ENCODE measurements around the gene SESN3. TPM values are rescaled to one million over a fixed set of nuclear protein-coding genes. Genes with fewer than 3 reads are reported as not detected.

SESN3 gene
- total RNA-seq, 1 experiment from 2014 or later: 1.4 TPM

- H3K27ac ChIP-seq (ENCODE audit: low read length): no peak overlapping the region
- POLR2A ChIA-PET: no interaction called here
- H3K4me3 ChIP-seq (ENCODE audit: low read depth in 2 of 2, low read length in 2 of 2): no peak overlapping the region
- no peaks in the 10 kb centered on the region for H3K27me3 ChIP-seq (ENCODE audit: control insufficient read depth, insufficient read depth, low read length)
- H3K4me1 ChIP-seq (ENCODE audit: control insufficient read depth, insufficient read depth, low read length): no peaks in the 10 kb centered on the region
- H3K9me3 ChIP-seq (ENCODE audit: control insufficient read depth, insufficient read depth, low read depth, low read length): no peaks in the 10 kb centered on the region
- CTCF ChIA-PET: interaction anchor here (1.2 kb wide), 1 partner anchor 9 kb away, joined by 3 read pairs; no protein-coding TSS in a partner anchor
- no peak for DNase-seq (ENCODE audit: low read depth, low spot score)
- intact Hi-C loops (cut with micrococcal nuclease; ENCODE audit: unreplicated experiment): no loop called here
- no peak for ATAC-seq
- H3K36me3 ChIP-seq (ENCODE audit: control insufficient read depth, insufficient read depth, low read length): no peaks in the 10 kb centered on the region
- in situ Hi-C loops (cut with HindIII; ENCODE audit: low pct_unique_long_range_greater_than_20kb, low sequenced_read_pairs): no loop called here
- TF ChIP-seq SIN3A (IDR thresholded peaks at IDR 0.05; ENCODE audit: borderline replicate concordance, insufficient read depth, low read depth, low read length) (no peak), CTCF (IDR thresholded peaks at IDR 0.05) (no peak)
- BruUV-seq (replicated peaks): no TSS peak
Observed at GRCh38 chr11:95161248-95161647, 69.8 kb downstream of the SESN3 start.

GRCh38 chr11:95157824-95158223 lies 73.2 kb downstream of the SESN3 start:
- intact Hi-C loops (cut with micrococcal nuclease; ENCODE audit: unreplicated experiment): loop anchor here (5.0 to 10.0 kb wide), 2 partner anchors 183 to 1269 kb away; partner anchors contain the start of genes CWC15 and KDM4D
- no peak for TF ChIP-seq TCF7L2 (IDR thresholded peaks at IDR 0.05; ENCODE audit: low read depth, low read length)
- TF ChIP-seq POLR2AphosphoS5 (IDR thresholded peaks at IDR 0.05; ENCODE audit: low read depth, low read length): no peak
- TF ChIP-seq CTCF (IDR thresholded peaks at IDR 0.05): no peak
- no peak for TF ChIP-seq SIN3A (IDR thresholded peaks at IDR 0.05; ENCODE audit: borderline replicate concordance, insufficient read depth, low read depth, low read length)
- TF ChIP-seq REST (IDR thresholded peaks at IDR 0.05; ENCODE audit: insufficient read depth in 1 of 2, low read depth in 2 of 2, low read length in 1 of 2): no peak

More at GRCh38 chr11:95157824-95158223, 73.2 kb downstream of the SESN3 start:
- DNase-seq (ENCODE audit: low read depth, low spot score) (no peak), ATAC-seq (no peak)
- CTCF ChIA-PET: no interaction called here
- Histone ChIP-seq H3K36me3 (ENCODE audit: control insufficient read depth, insufficient read depth, low read length) (no peaks in the 10 kb centered on the region), H3K4me3 (ENCODE audit: low read depth in 2 of 2, low read length in 2 of 2) (no peak overlapping the region), H3K9me3 (ENCODE audit: control insufficient read depth, insufficient read depth, low read depth, low read length) (no peaks in the 10 kb centered on the region), H3K27ac (ENCODE audit: low read length) (no peak overlapping the region), H3K27me3 (ENCODE audit: control insufficient read depth, insufficient read depth, low read length) (no peaks in the 10 kb centered on the region), H3K4me1 (ENCODE audit: control insufficient read depth, insufficient read depth, low read length) (no peaks in the 10 kb centered on the region)
- POLR2A ChIA-PET: no interaction called here
- in situ Hi-C loops (cut with HindIII; ENCODE audit: low pct_unique_long_range_greater_than_20kb, low sequenced_read_pairs): no loop called here
- no TSS peak for BruUV-seq (replicated peaks)
